Measurements from ENCODE around the gene SEMA3A.

SEMA3A gene

GRCh38 chr7:84022684-84023308 is 171.8 kb downstream of the SEMA3A start:
- Mint-ChIP-seq H3K9me3 (no peaks in the 10 kb centered on the region), H3K27ac (no peak overlapping the region), H3K4me1 (peaks cover 4% of the 10 kb centered on the region), H3K27me3 (ENCODE audit: low read depth, poor library complexity) (no peaks in the 10 kb centered on the region), H3K36me3 (ENCODE audit: low read depth) (peaks cover 14% of the 10 kb centered on the region), H3K4me3 (no peak overlapping the region)
- TF ChIP-seq, protein P1, sequence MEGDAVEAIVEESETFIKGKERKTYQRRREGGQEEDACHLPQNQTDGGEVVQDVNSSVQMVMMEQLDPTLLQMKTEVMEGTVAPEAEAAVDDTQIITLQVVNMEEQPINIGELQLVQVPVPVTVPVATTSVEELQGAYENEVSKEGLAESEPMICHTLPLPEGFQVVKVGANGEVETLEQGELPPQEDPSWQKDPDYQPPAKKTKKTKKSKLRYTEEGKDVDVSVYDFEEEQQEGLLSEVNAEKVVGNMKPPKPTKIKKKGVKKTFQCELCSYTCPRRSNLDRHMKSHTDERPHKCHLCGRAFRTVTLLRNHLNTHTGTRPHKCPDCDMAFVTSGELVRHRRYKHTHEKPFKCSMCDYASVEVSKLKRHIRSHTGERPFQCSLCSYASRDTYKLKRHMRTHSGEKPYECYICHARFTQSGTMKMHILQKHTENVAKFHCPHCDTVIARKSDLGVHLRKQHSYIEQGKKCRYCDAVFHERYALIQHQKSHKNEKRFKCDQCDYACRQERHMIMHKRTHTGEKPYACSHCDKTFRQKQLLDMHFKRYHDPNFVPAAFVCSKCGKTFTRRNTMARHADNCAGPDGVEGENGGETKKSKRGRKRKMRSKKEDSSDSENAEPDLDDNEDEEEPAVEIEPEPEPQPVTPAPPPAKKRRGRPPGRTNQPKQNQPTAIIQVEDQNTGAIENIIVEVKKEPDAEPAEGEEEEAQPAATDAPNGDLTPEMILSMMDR (IDR thresholded peaks at IDR 0.05), result no peak
- DNase-seq, result no peak

GRCh38 chr7:84022009-84022408 is 172.6 kb downstream of the SEMA3A start:
- Mint-ChIP-seq H3K27me3 (ENCODE audit: low read depth, poor library complexity) (no peaks in the 10 kb centered on the region), H3K9me3 (no peaks in the 10 kb centered on the region), H3K27ac (no peak overlapping the region), H3K4me3 (no peak overlapping the region), H3K4me1 (peaks cover 4% of the 10 kb centered on the region), H3K36me3 (ENCODE audit: low read depth) (peaks cover 14% of the 10 kb centered on the region)
- TF ChIP-seq, protein P1 (IDR thresholded peaks at IDR 0.05), result no peak
- no peak for DNase-seq

- no peak overlapping the region for H3K4me3 Mint-ChIP-seq
- H3K27ac Mint-ChIP-seq, result no peak overlapping the region
- H3K36me3 Mint-ChIP-seq (ENCODE audit: low read depth), result peaks cover 14% of the 10 kb centered on the region
- no peaks in the 10 kb centered on the region for H3K27me3 Mint-ChIP-seq (ENCODE audit: low read depth, poor library complexity)
- peaks cover 4% of the 10 kb centered on the region for H3K4me1 Mint-ChIP-seq
- no peak for DNase-seq
- no peaks in the 10 kb centered on the region for H3K9me3 Mint-ChIP-seq
- TF ChIP-seq, protein P1 (IDR thresholded peaks at IDR 0.05), result no peak
These were observed 173.2 kb downstream of the SEMA3A start for GRCh38 chr7:84021292-84021908.

GRCh38 chr7:84017651-84018050 is 176.9 kb downstream of the SEMA3A start:
- Mint-ChIP-seq H3K4me1 (no peaks in the 10 kb centered on the region), H3K27ac (no peak overlapping the region), H3K27me3 (ENCODE audit: low read depth, poor library complexity) (no peaks in the 10 kb centered on the region), H3K36me3 (ENCODE audit: low read depth) (no peaks in the 10 kb centered on the region), H3K4me3 (no peak overlapping the region), H3K9me3 (no peaks in the 10 kb centered on the region)
- no peak for DNase-seq
- TF ChIP-seq, protein P1 (IDR thresholded peaks at IDR 0.05), result no peak

DNA sequence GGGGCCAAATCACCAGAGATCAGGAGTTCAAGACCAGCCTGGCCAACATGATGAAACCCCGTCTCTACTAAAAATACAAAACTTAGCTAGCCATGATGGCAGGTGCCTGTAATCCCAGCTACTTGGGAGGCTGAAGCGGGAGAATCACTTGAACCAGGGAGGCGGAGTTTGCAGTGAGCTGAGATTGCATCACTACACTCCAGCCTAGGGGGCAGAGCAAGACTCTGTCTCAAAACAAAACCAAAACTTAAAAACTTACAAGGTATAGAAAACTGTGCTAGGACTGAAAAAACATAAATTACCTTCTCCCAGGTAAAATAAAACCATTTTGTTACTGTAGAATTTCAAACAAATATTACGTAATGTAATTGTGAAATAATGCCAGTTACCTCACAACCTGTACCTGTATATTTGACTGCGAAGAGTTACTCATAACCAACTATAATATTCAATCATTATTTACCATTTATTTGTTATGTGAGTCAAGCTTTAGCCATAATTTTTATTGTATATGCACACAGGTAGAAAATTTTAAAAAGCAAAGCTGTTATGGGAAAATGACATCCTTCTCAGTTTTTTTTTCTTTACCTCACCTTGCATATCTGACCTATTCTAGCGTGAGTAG is 180.9 kb downstream of the SEMA3A start:
- H3K27ac Mint-ChIP-seq, result no peak overlapping the region
- no peak overlapping the region for H3K4me3 Mint-ChIP-seq
- TF ChIP-seq, protein P1 (IDR thresholded peaks at IDR 0.05), result no peak
- no peak for DNase-seq
- H3K36me3 Mint-ChIP-seq (ENCODE audit: low read depth), result peaks cover 2% of the 10 kb centered on the region
- no peaks in the 10 kb centered on the region for H3K27me3 Mint-ChIP-seq (ENCODE audit: low read depth, poor library complexity)
- H3K9me3 Mint-ChIP-seq, result no peaks in the 10 kb centered on the region
- no peaks in the 10 kb centered on the region for H3K4me1 Mint-ChIP-seq

Measured in nephron progenitor cell (in vitro differentiated cells).